Transverse colon (tissue), 4 donors: Measurements from ENCODE around the gene STK32C.

ENCODE experiments used
- CTCF ChIP-seq, 5 experiments: fragments of 200-600 bp in 3 of 5; fragments of 450-650 bp in 2 of 5; sonication (generic) in 3 of 5; IDR thresholded peaks; 1 replicate in 2 of 5; 2 replicates in 3 of 5; pipeline ENCODE4 v1.5.1; 2016 to 2017; ENCODE audit warnings: antibody characterized with exemption in 5 of 5, inconsistent platforms in 3 of 5, mild to moderate bottlenecking in 2 of 5, moderate library complexity in 1 of 5
- POLR2A ChIP-seq: fragments of 450-650 bp; IDR thresholded peaks from one replicate; pipeline ENCODE4 v1.6.1; 2016; ENCODE audit warnings: antibody characterized with exemption, mild to moderate bottlenecking, moderate library complexity
- POLR2AphosphoS5 ChIP-seq, 3 donors: sonication (generic); formaldehyde crosslinking; IDR thresholded peaks; one replicate each; pipeline ENCODE4 v1.6.1; 2016; ENCODE audit warnings: antibody characterized with exemption in 3 of 3

GRCh38 chr10:132310701-132311337, 3.1 kb upstream of the STK32C start:
- TF ChIP-seq POLR2AphosphoS5 (IDR thresholded peaks at IDR 0.05): no peak
- TF ChIP-seq CTCF (IDR thresholded peaks at IDR 0.05): no peak
- no peak for TF ChIP-seq POLR2A
